GM20000 (cell line): ENCODE measurements around the gene RSF1.

ENCODE experiments used
- DNase-seq: peaks from one replicate; pipeline ENCODE4 v3.0.0; 2012; ENCODE audit warnings: low spot score
- CTCF ChIP-seq: IDR thresholded peaks from 2 replicates; pipeline ENCODE4 v1.5.1; 2012; ENCODE audit warnings: mild to moderate bottlenecking, control low read depth; ENCODE audit errors: extremely low read depth, missing control alignments

The RSF1 gene

GRCh38 chr11:77710358-77710757, 110.2 kb downstream of the RSF1 start:
- no peak for TF ChIP-seq CTCF
- no peak for DNase-seq

GRCh38 chr11:77705876-77706579, 114.5 kb downstream of the RSF1 start:
- DNase-seq, result no peak
- no peak for TF ChIP-seq CTCF

- DNase-seq, result no peak
- TF ChIP-seq CTCF, result no peak
These were observed 115.2 kb downstream of the RSF1 start for GRCh38 chr11:77705195-77705875.

GRCh38 chr11:77704029-77704428, 116.5 kb downstream of the RSF1 start:
- no peak for DNase-seq
- no peak for TF ChIP-seq CTCF

GRCh38 chr11:77699425-77699824, 121.1 kb downstream of the RSF1 start:
- no peak for TF ChIP-seq CTCF
- no peak for DNase-seq

GRCh38 chr11:77698896-77699295, 121.6 kb downstream of the RSF1 start:
- DNase-seq, result no peak
- no peak for TF ChIP-seq CTCF

- TF ChIP-seq CTCF, result no peak
- DNase-seq, result no peak
These were observed 122.7 kb downstream of the RSF1 start for GRCh38 chr11:77697865-77698264.
